Cerebellar nuclear complex (tissue), 1 donor: ENCODE data around the gene CNP.
A peak's percentile ranks its signal among the peaks of the same experiment; 100 is the strongest.
"Not testable (repeated sequence)": the region's sequence is repeated elsewhere in the genome, so short reads cannot be mapped to it uniquely, and the experiment has no call there.

Source experiments
- DNase-seq, 2 experiments: peaks; one replicate each; lab custom pipeline; 2025; lab: John Stamatoyannopoulos, UW

Gene CNP

GRCh38 chr17:42002792-42003301 is 36.3 kb downstream of the CNP start:
- no peak for DNase-seq

- no peak for DNase-seq
These were observed 38.6 kb downstream of the CNP start for GRCh38 chr17:42005166-42005565.

- DNase-seq = no peak
These were observed 42.6 kb downstream of the CNP start for GRCh38 chr17:42009170-42009569.

- DNase-seq = not testable (repeated sequence)
These were observed 43.7 kb downstream of the CNP start for GRCh38 chr17:42010266-42010680.

- no peak for DNase-seq
These were observed 44.4 kb downstream of the CNP start for GRCh38 chr17:42010898-42011516.

GRCh38 chr17:42012363-42012762 is 45.8 kb downstream of the CNP start:
- DNase-seq = not testable (repeated sequence)

GRCh38 chr17:42013740-42014139 is 47.1 kb downstream of the CNP start:
- DNase-seq = not testable (repeated sequence)

GRCh38 chr17:42016411-42016831 is 49.8 kb downstream of the CNP start:
- no peak for DNase-seq

GRCh38 chr17:42016941-42017865 is 50.6 kb downstream of the CNP start, which contains the start of gene DNAJC7:
TSS of gene DNAJC7 (minus strand) at chr17:42017439. CDS start at chr17:42017416, 23 bp downstream.
- DNase-seq = peak in 1 of 2 experiments; percentile 64

GRCh38 chr17:42017866-42018200 is 51.2 kb downstream of the CNP start:
- DNase-seq = no peak

- no peak for DNase-seq
These were observed 51.7 kb downstream of the CNP start for GRCh38 chr17:42018339-42018738.

GRCh38 chr17:42018988-42019387 is 52.4 kb downstream of the CNP start:
- no peak for DNase-seq

GRCh38 chr17:42019509-42020404 is 53.2 kb downstream of the CNP start, which contains the start of gene NKIRAS2:
TSS of gene NKIRAS2 (plus strand) at chr17:42020090. CDS start at chr17:42021578, 1,488 bp downstream.
- DNase-seq = peak in 1 of 2 experiments; percentile 56

GRCh38 chr17:42020845-42021244 is 54.2 kb downstream of the CNP start:
- DNase-seq = not testable (repeated sequence)

GRCh38 chr17:42023524-42024349 is 57.1 kb downstream of the CNP start:
- no peak for DNase-seq

GRCh38 chr17:42025191-42025579 is 58.6 kb downstream of the CNP start:
- no peak for DNase-seq

- DNase-seq = no peak
These were observed 59.3 kb downstream of the CNP start for GRCh38 chr17:42025936-42026335.

- DNase-seq = no peak
These were observed 60.4 kb downstream of the CNP start for GRCh38 chr17:42026857-42027589.
